Measurements from ENCODE around the gene CRYGC. TPM values are rescaled to one million over a fixed set of nuclear protein-coding genes. Genes with fewer than 3 reads are reported as not detected.
"Not testable (repeated sequence)": the region's sequence is repeated elsewhere in the genome, so short reads cannot be mapped to it uniquely, and the experiment has no call there.

CRYGC gene
- total RNA-seq, 2 experiments from 2014 or later = not detected

- H3K4me3 Mint-ChIP-seq = no peak overlapping the region
- no peaks in the 10 kb centered on the region for H3K36me3 Mint-ChIP-seq (ENCODE audit: low read depth)
- ChIA-PET POLR2A (no interaction called here), CTCF (interaction anchor here (1.2 kb wide), 1 partner anchor 21 kb away, joined by 3 read pairs; no protein-coding TSS in a partner anchor)
- no peaks in the 10 kb centered on the region for H3K9me3 Mint-ChIP-seq
- DNase-seq = no peak
- H3K27ac Mint-ChIP-seq = no peak overlapping the region
- H3K27me3 Mint-ChIP-seq = peaks cover 10% of the 10 kb centered on the region
- H3K4me1 Mint-ChIP-seq = no peaks in the 10 kb centered on the region
These were observed 19.2 kb upstream of the CRYGC start for GRCh38 chr2:208148803-208149202.

DNA sequence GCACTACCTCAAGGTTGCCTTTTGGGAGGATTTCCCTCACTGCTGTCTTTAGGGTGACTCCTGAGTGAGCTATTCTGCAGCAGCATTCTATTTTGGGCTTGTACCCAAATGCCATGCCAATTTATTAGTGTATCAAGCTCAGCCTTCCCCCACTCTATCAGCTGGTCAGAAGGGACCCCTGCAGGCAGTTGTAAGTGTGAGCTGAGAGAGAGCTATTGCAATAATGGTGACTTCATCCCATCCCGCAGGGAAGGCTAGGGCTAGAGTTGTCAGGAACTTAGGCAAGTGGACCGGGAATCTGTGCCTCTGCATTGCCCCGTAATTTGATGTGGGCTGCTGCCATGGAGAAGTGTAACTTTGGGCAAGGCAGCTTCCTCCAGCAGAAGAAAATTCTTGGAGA lies 18.1 kb upstream of the CRYGC start:
- DNase-seq = no peak
- no peaks in the 10 kb centered on the region for H3K36me3 Mint-ChIP-seq (ENCODE audit: low read depth)
- peaks cover 8% of the 10 kb centered on the region for H3K27me3 Mint-ChIP-seq
- CTCF ChIA-PET = no interaction called here
- H3K4me1 Mint-ChIP-seq = no peaks in the 10 kb centered on the region
- no peak overlapping the region for H3K27ac Mint-ChIP-seq
- H3K9me3 Mint-ChIP-seq = no peaks in the 10 kb centered on the region
- POLR2A ChIA-PET = no interaction called here
- H3K4me3 Mint-ChIP-seq = no peak overlapping the region

DNA sequence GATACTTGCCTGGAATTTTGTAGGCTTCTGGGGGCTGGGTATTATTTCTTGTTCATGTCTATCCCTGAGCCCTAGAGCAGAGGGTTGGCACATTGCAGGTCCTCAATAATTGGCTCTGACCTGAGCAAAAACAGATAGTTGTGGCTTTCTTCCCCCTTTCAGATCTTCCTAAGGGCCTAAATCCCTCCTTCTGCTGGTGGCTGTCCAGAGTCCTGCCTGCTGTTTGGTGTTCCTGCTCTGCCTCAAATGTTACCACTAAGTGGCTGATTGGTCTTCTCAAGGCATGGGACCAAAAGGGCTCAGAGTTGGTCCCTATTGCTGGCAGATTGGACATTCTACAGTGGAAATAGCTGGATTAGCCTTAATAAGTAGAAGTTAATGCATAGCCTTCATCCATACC lies 17.4 kb upstream of the CRYGC start:
- H3K27ac Mint-ChIP-seq = no peak overlapping the region
- H3K9me3 Mint-ChIP-seq = no peaks in the 10 kb centered on the region
- no peaks in the 10 kb centered on the region for H3K4me1 Mint-ChIP-seq
- H3K36me3 Mint-ChIP-seq (ENCODE audit: low read depth) = no peaks in the 10 kb centered on the region
- no peak for DNase-seq
- H3K4me3 Mint-ChIP-seq = no peak overlapping the region
- CTCF ChIA-PET = no interaction called here
- H3K27me3 Mint-ChIP-seq = peaks cover 3% of the 10 kb centered on the region
- POLR2A ChIA-PET = no interaction called here

DNA sequence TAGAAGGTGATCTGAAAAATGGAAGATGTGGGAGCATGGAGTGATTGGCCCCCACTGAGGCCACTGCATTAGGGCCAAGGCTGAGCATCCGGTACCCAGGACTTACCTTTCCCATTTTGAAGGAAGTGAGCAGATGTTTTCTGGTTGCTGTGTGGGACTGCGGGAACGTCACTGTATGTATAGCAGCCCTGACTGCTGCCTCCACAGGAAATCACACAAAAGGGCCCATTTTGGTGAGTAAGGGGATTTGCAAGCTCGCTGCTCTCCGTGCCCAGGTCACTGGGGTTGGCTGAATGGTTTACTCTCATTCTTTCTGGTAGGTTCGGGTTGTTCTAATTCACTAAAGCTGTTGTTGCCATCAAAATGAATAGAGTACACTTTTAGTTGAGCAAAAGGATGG lies 16.4 kb upstream of the CRYGC start, which contains the start of gene CRYGB:
Gene CRYGB, minus strand, starts transcription at position 153 of the 400 bp plus-strand sequence. Its CDS starts 38 bp downstream, at position 115.
- CTCF ChIA-PET = no interaction called here
- no peaks in the 10 kb centered on the region for H3K36me3 Mint-ChIP-seq (ENCODE audit: low read depth)
- POLR2A ChIA-PET = no interaction called here

GRCh38 chr2:208142925-208143799 lies 13.5 kb upstream of the CRYGC start:
- no peaks in the 10 kb centered on the region for H3K36me3 Mint-ChIP-seq (ENCODE audit: low read depth)
- H3K4me1 Mint-ChIP-seq = no peaks in the 10 kb centered on the region
- H3K9me3 Mint-ChIP-seq = no peaks in the 10 kb centered on the region
- ChIA-PET POLR2A (no interaction called here), CTCF (interaction anchor here (1.3 kb wide), 1 partner anchor 32 kb away, joined by 3 read pairs; no protein-coding TSS in a partner anchor)
- no peaks in the 10 kb centered on the region for H3K27me3 Mint-ChIP-seq
- H3K4me3 Mint-ChIP-seq = no peak overlapping the region
- DNase-seq = no peak
- no peak overlapping the region for H3K27ac Mint-ChIP-seq

More for the DNA sequence above, 16.4 kb upstream of the CRYGC start, which contains the start of gene CRYGB:
- H3K4me3 Mint-ChIP-seq = no peak within 1 kb of the TSS
- H3K27me3 Mint-ChIP-seq = peaks cover 2% of the 10 kb centered on the region
- DNase-seq = no peak
- no peak within 1 kb of the TSS for H3K27ac Mint-ChIP-seq
- H3K9me3 Mint-ChIP-seq = no peaks in the 10 kb centered on the region
- no peaks in the 10 kb centered on the region for H3K4me1 Mint-ChIP-seq

DNA sequence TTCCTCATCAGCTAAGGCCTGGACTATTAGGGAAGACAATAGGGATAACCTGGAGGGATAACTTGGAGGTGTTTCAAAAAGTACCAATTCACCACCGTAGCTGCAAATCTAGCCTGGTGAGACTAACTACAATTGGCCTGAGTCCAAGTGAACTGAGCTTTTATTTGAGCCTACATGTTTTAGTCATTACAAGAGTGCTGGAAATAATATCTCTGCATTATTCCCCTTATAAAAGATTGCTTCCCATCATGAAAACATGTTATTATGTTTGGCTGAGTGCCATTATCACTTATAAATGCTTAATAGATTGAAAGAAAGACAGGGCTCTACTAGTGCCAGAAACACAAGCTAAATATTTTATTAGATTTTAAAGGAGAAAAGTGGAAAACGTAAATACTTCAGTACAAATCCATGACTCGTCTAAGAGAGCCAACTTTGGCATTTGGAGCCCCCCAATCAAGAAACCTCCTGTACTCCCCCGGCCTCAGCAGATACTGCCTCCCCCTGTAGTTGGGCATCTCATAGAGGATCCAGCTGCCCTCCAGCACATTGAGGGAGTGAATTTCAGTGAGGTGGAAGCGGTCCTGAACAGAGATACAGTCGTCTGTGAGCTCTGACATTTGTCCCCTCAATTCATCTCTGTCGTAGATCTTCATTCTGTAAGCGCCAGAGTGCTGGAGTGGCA lies 12.8 kb upstream of the CRYGC start:
- ChIA-PET CTCF (interaction anchor here (1.3 kb wide), 1 partner anchor 33 kb away, joined by 3 read pairs; no protein-coding TSS in a partner anchor), POLR2A (no interaction called here)
- H3K9me3 Mint-ChIP-seq = no peaks in the 10 kb centered on the region
- no peaks in the 10 kb centered on the region for H3K36me3 Mint-ChIP-seq (ENCODE audit: low read depth)
- H3K27me3 Mint-ChIP-seq = no peaks in the 10 kb centered on the region
- no peak overlapping the region for H3K4me3 Mint-ChIP-seq
- DNase-seq = no peak
- H3K27ac Mint-ChIP-seq = no peak overlapping the region
- H3K4me1 Mint-ChIP-seq = no peaks in the 10 kb centered on the region

- Mint-ChIP-seq H3K36me3 (ENCODE audit: low read depth) (no peaks in the 10 kb centered on the region), H3K4me3 (no peak overlapping the region), H3K27me3 (no peaks in the 10 kb centered on the region), H3K4me1 (peaks cover 15% of the 10 kb centered on the region), H3K9me3 (no peaks in the 10 kb centered on the region), H3K27ac (no peak overlapping the region)
- CTCF ChIA-PET = interaction anchor here (0.6 kb wide), 1 partner anchor 106 kb away, joined by 6 read pairs; no protein-coding TSS in a partner anchor
- DNase-seq = no peak
- POLR2A ChIA-PET = no interaction called here
These were observed 9.8 kb upstream of the CRYGC start for GRCh38 chr2:208139447-208139846.

- POLR2A ChIA-PET; H3K9me3 Mint-ChIP-seq; DNase-seq; H3K36me3 Mint-ChIP-seq (ENCODE audit: low read depth); H3K4me3 Mint-ChIP-seq; H3K27me3 Mint-ChIP-seq; H3K27ac Mint-ChIP-seq: not testable (repeated sequence)
- H3K4me1 Mint-ChIP-seq = peaks cover 17% of the 10 kb centered on the region
- CTCF ChIA-PET = interaction anchor here (1.1 kb wide), 1 partner anchor 66 kb away, joined by 3 read pairs; no protein-coding TSS in a partner anchor
These were observed 8.7 kb upstream of the CRYGC start for GRCh38 chr2:208138334-208138733.

DNA sequence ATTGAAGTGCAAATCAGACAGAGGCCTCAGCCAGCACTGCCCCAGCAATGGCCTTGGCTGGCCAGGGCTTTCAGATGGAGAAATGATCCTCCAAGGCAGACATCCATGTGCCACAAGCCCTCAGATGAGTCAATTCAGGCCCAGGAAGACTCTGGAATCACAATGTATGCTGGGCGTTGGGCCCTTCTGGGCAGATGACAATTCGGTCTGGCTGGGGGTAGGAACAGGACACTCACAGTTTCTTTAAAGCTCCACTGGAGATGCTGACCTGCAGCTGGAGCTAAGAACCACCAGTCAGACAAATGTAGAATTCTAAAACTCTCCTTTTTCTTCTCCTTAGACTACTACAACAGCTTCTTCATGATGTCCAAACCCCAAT lies 7.1 kb upstream of the CRYGC start:
- CTCF ChIA-PET = interaction anchor here (0.6 to 1.2 kb wide), 4 partner anchors 8 to 320 kb away, joined by 3 to 5 read pairs (median 4); no protein-coding TSS in a partner anchor
- no peak overlapping the region for H3K27ac Mint-ChIP-seq
- H3K27me3 Mint-ChIP-seq = no peaks in the 10 kb centered on the region
- H3K36me3 Mint-ChIP-seq (ENCODE audit: low read depth) = no peaks in the 10 kb centered on the region
- no peak for DNase-seq
- no peaks in the 10 kb centered on the region for H3K9me3 Mint-ChIP-seq
- POLR2A ChIA-PET = no interaction called here
- peaks cover 17% of the 10 kb centered on the region for H3K4me1 Mint-ChIP-seq
- H3K4me3 Mint-ChIP-seq = no peak overlapping the region

DNA sequence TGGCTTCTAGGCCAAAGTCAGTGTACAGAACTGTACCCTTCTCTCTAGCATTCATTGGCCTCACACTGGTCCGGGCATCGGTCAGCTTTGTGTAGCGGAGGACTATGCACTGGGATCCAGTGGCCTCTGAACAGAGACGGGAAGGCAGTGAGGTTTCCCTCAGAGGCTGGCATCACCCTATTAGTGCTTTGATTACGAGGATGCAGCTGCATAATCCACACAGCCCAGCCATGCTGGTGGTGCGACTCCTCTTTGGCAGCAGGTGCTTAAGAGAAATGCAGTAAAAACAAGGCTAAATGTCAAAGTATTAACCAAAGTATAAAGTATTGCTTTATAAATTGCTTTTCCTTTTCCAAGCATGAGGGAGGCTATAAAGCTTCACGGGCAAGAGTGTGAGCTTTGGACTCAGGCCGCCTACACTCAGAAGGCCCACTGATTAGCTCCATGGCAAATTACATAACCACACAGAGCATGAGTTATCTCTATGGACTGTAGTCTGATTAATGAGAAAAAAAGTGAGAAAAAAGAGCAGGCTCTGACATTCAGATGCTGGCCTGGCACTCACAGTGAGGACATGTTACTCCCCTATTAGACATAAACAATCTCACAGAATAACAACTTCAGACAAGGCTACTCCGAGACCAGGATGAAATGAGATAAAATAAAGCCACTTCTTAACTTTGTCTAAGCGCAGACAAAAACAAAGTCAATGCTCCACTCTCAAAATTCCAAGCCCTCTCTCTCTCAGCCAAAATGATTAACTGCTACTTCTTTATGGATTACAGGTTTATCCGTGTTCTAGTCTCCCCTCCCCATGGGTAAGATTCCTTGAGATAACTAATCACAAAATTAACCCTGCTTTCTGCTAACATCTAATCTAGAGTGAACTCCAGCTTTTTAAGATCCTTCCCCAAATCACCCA lies 6.4 kb upstream of the CRYGC start:
- H3K4me3 Mint-ChIP-seq = no peak overlapping the region
- DNase-seq = no peak
- ChIA-PET POLR2A (no interaction called here), CTCF (interaction anchor here (0.5 to 0.9 kb wide), 2 partner anchors 27 to 90 kb away, joined by 3 to 5 read pairs; no protein-coding TSS in a partner anchor)
- no peaks in the 10 kb centered on the region for H3K36me3 Mint-ChIP-seq (ENCODE audit: low read depth)
- no peak overlapping the region for H3K27ac Mint-ChIP-seq
- no peaks in the 10 kb centered on the region for H3K9me3 Mint-ChIP-seq
- no peaks in the 10 kb centered on the region for H3K27me3 Mint-ChIP-seq
- H3K4me1 Mint-ChIP-seq = peaks cover 17% of the 10 kb centered on the region

- Mint-ChIP-seq H3K27ac (peak overlapping the region; percentile 69), H3K9me3 (no peaks in the 10 kb centered on the region), H3K27me3 (no peaks in the 10 kb centered on the region), H3K36me3 (ENCODE audit: low read depth) (no peaks in the 10 kb centered on the region), H3K4me3 (no peak overlapping the region), H3K4me1 (peaks cover 17% of the 10 kb centered on the region)
- CTCF ChIA-PET = interaction anchor here (0.5 kb wide), 1 partner anchor 9 kb away, joined by 4 read pairs; no protein-coding TSS in a partner anchor
- POLR2A ChIA-PET = no interaction called here
- peak; percentile 34 for DNase-seq
These were observed 5.4 kb upstream of the CRYGC start for GRCh38 chr2:208134928-208135586.

DNA sequence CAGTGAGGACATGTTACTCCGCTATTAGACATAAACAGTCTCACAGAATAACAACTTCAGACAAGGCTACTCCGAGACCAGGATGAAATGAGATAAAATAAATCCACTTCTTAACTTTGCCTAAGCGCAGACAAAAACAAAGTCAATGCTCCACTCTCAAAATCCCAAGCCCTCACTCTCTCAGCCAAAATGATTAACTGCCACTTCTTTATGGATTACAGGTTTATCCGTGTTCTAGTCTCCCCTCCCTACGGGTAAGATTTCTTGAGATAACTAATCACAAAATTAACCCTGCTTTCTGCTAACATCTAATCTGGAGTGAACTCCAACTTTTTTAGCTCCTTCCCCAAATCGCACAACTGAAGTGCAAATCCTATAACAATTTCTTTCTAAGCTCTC lies 1.1 kb upstream of the CRYGC start:
- ChIA-PET CTCF (interaction anchor here (1.3 kb wide), 1 partner anchor 28 kb away, joined by 3 read pairs; no protein-coding TSS in a partner anchor), POLR2A (no interaction called here)
- Mint-ChIP-seq H3K36me3 (ENCODE audit: low read depth) (no peaks in the 10 kb centered on the region), H3K4me1 (peaks cover 14% of the 10 kb centered on the region), H3K4me3 (no peak overlapping the region), H3K27me3 (peaks cover 5% of the 10 kb centered on the region), H3K9me3 (no peaks in the 10 kb centered on the region), H3K27ac (peak overlapping the region; percentile 43)
- no peak for DNase-seq
